ENCODE measurements around the gene ICA1L. TPM values are rescaled to one million over a fixed set of nuclear protein-coding genes. Genes with fewer than 3 reads are reported as not detected.
A peak's percentile ranks its signal among the peaks of the same experiment; 100 is the strongest.

ICA1L gene
- total RNA-seq, 1 donor from 2014 or later = 2.3 TPM

GRCh38 chr2:202883987-202884675 lies 12.6 kb upstream of the ICA1L start:
- Histone ChIP-seq H3K27me3 (no peaks in the 10 kb centered on the region), H3K4me1 (no peaks in the 10 kb centered on the region), H3K27ac (no peak overlapping the region), H3K4me3 (no peak overlapping the region), H3K36me3 (peaks cover 45% of the 10 kb centered on the region), H3K9me3 (no peaks in the 10 kb centered on the region)
- no peak for TF ChIP-seq CTCF (IDR thresholded peaks at IDR 0.05)
- DNase-seq (no peak), ATAC-seq (peak; percentile 24)
- intact Hi-C loops (cut with DNase I) = no loop called here

- Histone ChIP-seq H3K4me1 (no peaks in the 10 kb centered on the region), H3K27ac (no peak overlapping the region), H3K27me3 (no peaks in the 10 kb centered on the region), H3K4me3 (no peak overlapping the region), H3K36me3 (peaks cover 39% of the 10 kb centered on the region), H3K9me3 (no peaks in the 10 kb centered on the region)
- ATAC-seq (no peak), DNase-seq (no peak)
- intact Hi-C loops (cut with DNase I) = no loop called here
- no peak for TF ChIP-seq CTCF (IDR thresholded peaks at IDR 0.05)
Measured at GRCh38 chr2:202881570-202881969, 10.0 kb upstream of the ICA1L start.

GRCh38 chr2:202877699-202878098 lies 6.1 kb upstream of the ICA1L start:
- no peak overlapping the region for H3K4me3 ChIP-seq
- peaks cover 22% of the 10 kb centered on the region for H3K36me3 ChIP-seq
- no peak for ATAC-seq
- no peaks in the 10 kb centered on the region for H3K27me3 ChIP-seq
- intact Hi-C loops (cut with DNase I) = no loop called here
- no peak for DNase-seq
- TF ChIP-seq CTCF (IDR thresholded peaks at IDR 0.05) = no peak
- H3K9me3 ChIP-seq = no peaks in the 10 kb centered on the region
- H3K27ac ChIP-seq = no peak overlapping the region
- H3K4me1 ChIP-seq = no peaks in the 10 kb centered on the region

- no peaks in the 10 kb centered on the region for H3K9me3 ChIP-seq
- TF ChIP-seq CTCF (IDR thresholded peaks at IDR 0.05) = peak; percentile 48
- no peaks in the 10 kb centered on the region for H3K27me3 ChIP-seq
- H3K27ac ChIP-seq = peak overlapping the region; percentile 53
- intact Hi-C loops (cut with DNase I) = no loop called here
- no peaks in the 10 kb centered on the region for H3K36me3 ChIP-seq
- DNase-seq = peak; percentile 78
- ATAC-seq = peak; percentile 82
- peaks cover 7% of the 10 kb centered on the region for H3K4me1 ChIP-seq
- H3K4me3 ChIP-seq = peak overlapping the region; percentile 81
Measured at GRCh38 chr2:202870431-202871299, 901 bp downstream of the ICA1L start.

GRCh38 chr2:202861987-202862386 lies 9.6 kb downstream of the ICA1L start:
- no peaks in the 10 kb centered on the region for H3K27me3 ChIP-seq
- H3K36me3 ChIP-seq = no peaks in the 10 kb centered on the region
- no peak for TF ChIP-seq CTCF (IDR thresholded peaks at IDR 0.05)
- H3K4me3 ChIP-seq = no peak overlapping the region
- H3K4me1 ChIP-seq = no peaks in the 10 kb centered on the region
- no peak for DNase-seq
- intact Hi-C loops (cut with DNase I) = no loop called here
- H3K27ac ChIP-seq = no peak overlapping the region
- ATAC-seq = no peak
- H3K9me3 ChIP-seq = no peaks in the 10 kb centered on the region

Measured in upper lobe of right lung (tissue), 1 donor.